ENCODE data around the gene CSTB. TPM values are rescaled to one million over a fixed set of nuclear protein-coding genes. Genes with fewer than 3 reads are reported as not detected.

CSTB gene
- 12.2 and 21.4 TPM in 2 replicates for total RNA-seq

GRCh38 chr21:43775795-43776430 is at the start of gene CSTB:
Gene CSTB, minus strand, starts transcription at chr21:43776308. Its CDS starts 39 bp downstream, at chr21:43776269.

GRCh38 chr21:43789276-43790009 is 13.3 kb upstream of the CSTB start, which contains the start of gene RRP1:
Gene RRP1, plus strand, starts transcription at chr21:43789577. Its CDS starts 53 bp downstream, at chr21:43789630.

Other genes with a start within 250 kb of the CSTB start
- 1.3 and 1.7 TPM in 2 replicates for gene HSF2BP, start 116.8 kb downstream of the CSTB start, total RNA-seq
- gene RRP1B, start 116.7 kb downstream of the CSTB start, total RNA-seq = 14.2 and 20.0 TPM in 2 replicates
- gene PDXK, start 57.2 kb downstream of the CSTB start, total RNA-seq = 144 and 230 TPM in 2 replicates
- 11.9 and 16.5 TPM in 2 replicates for gene RRP1, start 13.3 kb upstream of the CSTB start, total RNA-seq
- 30.3 and 36.1 TPM in 2 replicates for gene AGPAT3, start 88.9 kb upstream of the CSTB start, total RNA-seq
- gene TRAPPC10, start 236.0 kb upstream of the CSTB start, total RNA-seq = 15.1 and 17.3 TPM in 2 replicates